ENCODE data around the gene ARGLU1. TPM values are rescaled to one million over a fixed set of nuclear protein-coding genes. Genes with fewer than 3 reads are reported as not detected.

Gene ARGLU1
- polyA plus RNA-seq, 1 donor, result 197 TPM

GRCh38 chr13:106515635-106516254 lies 52.2 kb downstream of the ARGLU1 start:
- Histone ChIP-seq H3K27me3 (ENCODE audit: control insufficient read depth, insufficient read depth, low read length) (no peaks in the 10 kb centered on the region), H3K9me3 (ENCODE audit: control insufficient read depth, low read depth, low read length) (no peaks in the 10 kb centered on the region), H3K27ac (ENCODE audit: low read length) (no peak overlapping the region), H3K4me1 (ENCODE audit: control insufficient read depth, insufficient read depth, low read length) (peaks cover 12% of the 10 kb centered on the region), H3K36me3 (ENCODE audit: control insufficient read depth, insufficient read depth, low read length) (peaks cover 7% of the 10 kb centered on the region), H3K4me3 (ENCODE audit: low read length) (no peak overlapping the region)
- WGBS (ENCODE audit: insufficient coverage, low lambda C conversion rate), result no CpG with 5 or more reads among the region's 5 CpGs
- DNase-seq, result no peak

DNA sequence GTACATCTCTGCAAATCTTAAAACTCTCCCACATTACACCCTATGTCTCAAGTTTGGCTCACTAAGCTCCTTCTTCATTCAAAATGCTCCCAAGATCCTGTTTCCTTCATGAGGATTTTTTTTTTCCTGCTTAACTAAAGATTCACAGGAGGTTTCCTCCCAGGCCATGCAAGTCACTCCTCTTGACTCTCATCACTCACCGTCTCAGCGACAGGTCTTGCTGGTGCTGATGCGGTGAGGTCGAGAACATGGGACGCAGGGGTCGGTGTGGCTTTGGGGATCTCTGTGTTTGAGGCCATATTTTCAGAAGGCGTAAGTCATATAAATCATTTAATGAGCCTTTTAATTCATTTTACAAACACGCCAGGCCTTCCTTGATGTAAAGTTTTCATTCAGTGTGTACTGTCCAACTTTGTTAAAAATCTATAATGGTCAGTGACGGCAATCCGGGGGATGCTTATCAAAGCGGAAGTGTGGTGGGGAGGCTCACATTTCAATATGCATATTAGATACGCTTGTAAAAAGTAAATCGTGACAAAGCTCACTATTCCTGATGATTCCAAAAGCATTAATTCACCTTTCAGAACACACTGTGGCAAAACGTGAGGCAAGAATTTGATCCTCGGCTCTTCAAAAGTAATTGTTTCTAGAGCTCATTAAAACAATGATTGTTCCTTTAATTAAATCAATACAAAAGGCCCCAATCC lies 52.9 kb downstream of the ARGLU1 start:
- Histone ChIP-seq H3K4me1 (ENCODE audit: control insufficient read depth, insufficient read depth, low read length) (peaks cover 8% of the 10 kb centered on the region), H3K27ac (ENCODE audit: low read length) (no peak overlapping the region), H3K4me3 (ENCODE audit: low read length) (no peak overlapping the region), H3K27me3 (ENCODE audit: control insufficient read depth, insufficient read depth, low read length) (no peaks in the 10 kb centered on the region), H3K36me3 (ENCODE audit: control insufficient read depth, insufficient read depth, low read length) (peaks cover 12% of the 10 kb centered on the region), H3K9me3 (ENCODE audit: control insufficient read depth, low read depth, low read length) (no peaks in the 10 kb centered on the region)
- 80% methylated on average over 1 of the region's 15 CpGs for WGBS (ENCODE audit: insufficient coverage, low lambda C conversion rate)
- DNase-seq, result no peak

DNA sequence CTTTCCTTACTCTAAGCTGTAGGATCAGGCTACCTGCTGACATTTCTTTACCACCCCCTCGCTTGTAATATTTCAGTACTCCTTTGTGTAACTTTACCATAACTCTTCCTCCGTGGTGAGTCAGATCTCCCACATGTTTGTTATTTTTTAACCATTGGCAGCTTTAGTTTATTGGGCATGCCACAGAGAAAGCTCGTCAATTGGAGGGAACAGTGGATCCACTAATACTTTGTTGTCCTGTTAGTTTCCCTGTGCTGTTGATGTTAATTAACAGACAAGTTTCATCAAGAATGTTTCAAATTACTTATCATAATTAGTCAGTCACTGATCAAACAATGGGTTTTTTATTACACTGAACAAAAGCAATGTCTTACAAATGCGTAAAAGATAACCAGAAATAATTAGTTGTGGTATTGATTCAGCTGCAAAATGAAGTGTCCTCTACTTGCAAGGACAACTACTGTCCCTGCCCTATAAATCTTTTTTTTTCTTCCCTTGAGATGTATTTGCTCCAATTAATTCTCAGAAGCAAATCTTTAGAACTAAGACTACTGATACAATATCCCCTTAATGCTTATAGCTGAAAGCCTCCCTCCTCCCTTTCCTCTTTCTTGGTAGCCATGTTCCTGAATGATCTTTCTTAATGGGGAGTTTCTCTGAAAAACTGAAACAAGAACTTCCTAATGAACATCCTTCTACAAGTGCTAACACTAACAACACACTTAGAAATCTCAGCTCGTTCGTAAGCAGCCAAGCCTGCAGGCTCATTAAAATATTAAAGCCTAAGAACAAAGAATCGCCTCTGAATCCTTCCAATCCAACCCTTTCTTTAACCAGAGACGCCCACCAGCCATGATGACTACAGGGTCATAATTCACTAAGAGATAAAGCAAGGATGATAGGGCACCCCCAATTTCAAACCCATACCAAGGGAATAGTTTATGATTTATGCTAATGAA lies 54.6 kb downstream of the ARGLU1 start:
- no peak for DNase-seq
- no peaks in the 10 kb centered on the region for H3K9me3 ChIP-seq (ENCODE audit: control insufficient read depth, low read depth, low read length)
- peaks cover under 1% of the 10 kb centered on the region for H3K4me1 ChIP-seq (ENCODE audit: control insufficient read depth, insufficient read depth, low read length)
- H3K36me3 ChIP-seq (ENCODE audit: control insufficient read depth, insufficient read depth, low read length), result peaks cover 15% of the 10 kb centered on the region
- H3K27ac ChIP-seq (ENCODE audit: low read length), result no peak overlapping the region
- WGBS (ENCODE audit: insufficient coverage, low lambda C conversion rate), result 64% methylated on average over 4 of the region's 8 CpGs
- no peak overlapping the region for H3K4me3 ChIP-seq (ENCODE audit: low read length)
- no peaks in the 10 kb centered on the region for H3K27me3 ChIP-seq (ENCODE audit: control insufficient read depth, insufficient read depth, low read length)

DNA sequence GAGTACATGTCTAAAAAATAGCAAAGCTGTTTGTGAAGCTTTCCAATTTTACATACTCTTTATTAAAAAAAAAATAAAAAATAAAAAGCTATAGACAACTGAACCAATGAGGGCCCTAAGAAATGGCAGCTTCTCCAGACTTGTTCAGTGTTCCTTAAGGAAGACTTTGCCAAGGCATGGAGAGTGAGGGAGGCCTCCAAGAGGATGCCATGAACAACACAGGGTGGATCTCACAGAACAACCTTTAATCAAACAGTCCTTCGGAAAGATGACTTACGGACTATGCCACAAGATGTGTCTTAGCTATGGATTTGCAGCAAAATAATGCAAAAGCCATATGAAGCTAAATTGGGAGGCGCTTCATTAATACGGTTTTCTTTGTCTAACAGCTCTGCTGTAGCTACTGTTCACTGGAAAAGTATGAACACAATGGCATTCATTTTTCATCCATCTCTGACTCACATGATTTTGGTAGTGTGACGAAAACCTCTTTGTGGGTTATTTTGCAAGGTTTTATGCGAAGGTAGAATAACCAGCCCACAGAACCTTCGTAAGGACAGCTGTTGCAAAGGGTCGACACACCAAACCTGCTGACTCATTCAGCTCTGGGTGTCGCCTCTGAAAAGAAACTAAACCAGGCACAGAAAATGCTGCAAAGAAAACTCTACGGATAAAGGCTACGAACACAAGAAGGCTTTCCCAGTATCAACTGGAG lies 60.2 kb downstream of the ARGLU1 start:
- DNase-seq, result no peak
- H3K27me3 ChIP-seq (ENCODE audit: control insufficient read depth, insufficient read depth, low read length), result no peaks in the 10 kb centered on the region
- 100% methylated on average over 1 of the region's 11 CpGs for WGBS (ENCODE audit: insufficient coverage, low lambda C conversion rate)
- H3K9me3 ChIP-seq (ENCODE audit: control insufficient read depth, low read depth, low read length), result no peaks in the 10 kb centered on the region
- no peak overlapping the region for H3K27ac ChIP-seq (ENCODE audit: low read length)
- H3K36me3 ChIP-seq (ENCODE audit: control insufficient read depth, insufficient read depth, low read length), result peaks cover 32% of the 10 kb centered on the region
- H3K4me3 ChIP-seq (ENCODE audit: low read length), result no peak overlapping the region
- H3K4me1 ChIP-seq (ENCODE audit: control insufficient read depth, insufficient read depth, low read length), result no peaks in the 10 kb centered on the region

- H3K4me3 ChIP-seq (ENCODE audit: low read length), result no peak overlapping the region
- no CpG with 5 or more reads among the region's 2 CpGs for WGBS (ENCODE audit: insufficient coverage, low lambda C conversion rate)
Observed at GRCh38 chr13:106506286-106506685, 61.7 kb downstream of the ARGLU1 start.

GRCh38 chr13:106505732-106506131 lies 62.2 kb downstream of the ARGLU1 start:
- Histone ChIP-seq H3K27ac (ENCODE audit: low read length) (no peak overlapping the region), H3K36me3 (ENCODE audit: control insufficient read depth, insufficient read depth, low read length) (peaks cover 25% of the 10 kb centered on the region), H3K4me1 (ENCODE audit: control insufficient read depth, insufficient read depth, low read length) (no peaks in the 10 kb centered on the region), H3K4me3 (ENCODE audit: low read length) (no peak overlapping the region), H3K27me3 (ENCODE audit: control insufficient read depth, insufficient read depth, low read length) (no peaks in the 10 kb centered on the region), H3K9me3 (ENCODE audit: control insufficient read depth, low read depth, low read length) (no peaks in the 10 kb centered on the region)
- no peak for DNase-seq
- WGBS (ENCODE audit: insufficient coverage, low lambda C conversion rate), result no CpG with 5 or more reads among the region's 4 CpGs

More at GRCh38 chr13:106506286-106506685, 61.7 kb downstream of the ARGLU1 start:
- Histone ChIP-seq H3K27ac (ENCODE audit: low read length) (no peak overlapping the region), H3K9me3 (ENCODE audit: control insufficient read depth, low read depth, low read length) (no peaks in the 10 kb centered on the region), H3K27me3 (ENCODE audit: control insufficient read depth, insufficient read depth, low read length) (no peaks in the 10 kb centered on the region), H3K36me3 (ENCODE audit: control insufficient read depth, insufficient read depth, low read length) (peaks cover 28% of the 10 kb centered on the region), H3K4me1 (ENCODE audit: control insufficient read depth, insufficient read depth, low read length) (no peaks in the 10 kb centered on the region)
- DNase-seq, result no peak

- no peak overlapping the region for H3K4me3 ChIP-seq (ENCODE audit: low read length)
- 86% methylated on average over 1 of the region's 4 CpGs for WGBS (ENCODE audit: insufficient coverage, low lambda C conversion rate)
- no peak for DNase-seq
- peaks cover 21% of the 10 kb centered on the region for H3K36me3 ChIP-seq (ENCODE audit: control insufficient read depth, insufficient read depth, low read length)
- no peaks in the 10 kb centered on the region for H3K4me1 ChIP-seq (ENCODE audit: control insufficient read depth, insufficient read depth, low read length)
- H3K9me3 ChIP-seq (ENCODE audit: control insufficient read depth, low read depth, low read length), result no peaks in the 10 kb centered on the region
- H3K27ac ChIP-seq (ENCODE audit: low read length), result no peak overlapping the region
- H3K27me3 ChIP-seq (ENCODE audit: control insufficient read depth, insufficient read depth, low read length), result no peaks in the 10 kb centered on the region
Observed at GRCh38 chr13:106505295-106505694, 62.6 kb downstream of the ARGLU1 start.

- DNase-seq, result no peak
- Histone ChIP-seq H3K4me1 (ENCODE audit: control insufficient read depth, insufficient read depth, low read length) (no peaks in the 10 kb centered on the region), H3K27me3 (ENCODE audit: control insufficient read depth, insufficient read depth, low read length) (no peaks in the 10 kb centered on the region), H3K9me3 (ENCODE audit: control insufficient read depth, low read depth, low read length) (no peaks in the 10 kb centered on the region), H3K4me3 (ENCODE audit: low read length) (no peak overlapping the region), H3K36me3 (ENCODE audit: control insufficient read depth, insufficient read depth, low read length) (peaks cover 17% of the 10 kb centered on the region), H3K27ac (ENCODE audit: low read length) (no peak overlapping the region)
- no CpG with 5 or more reads among the region's 9 CpGs for WGBS (ENCODE audit: insufficient coverage, low lambda C conversion rate)
Observed at GRCh38 chr13:106503730-106504453, 64.0 kb downstream of the ARGLU1 start.

GRCh38 chr13:106503272-106503671 lies 64.7 kb downstream of the ARGLU1 start:
- H3K4me3 ChIP-seq (ENCODE audit: low read length), result no peak overlapping the region
- no peaks in the 10 kb centered on the region for H3K9me3 ChIP-seq (ENCODE audit: control insufficient read depth, low read depth, low read length)
- H3K36me3 ChIP-seq (ENCODE audit: control insufficient read depth, insufficient read depth, low read length), result peaks cover 17% of the 10 kb centered on the region
- WGBS (ENCODE audit: insufficient coverage, low lambda C conversion rate), result 88% methylated on average over 1 of the region's 5 CpGs
- no peaks in the 10 kb centered on the region for H3K27me3 ChIP-seq (ENCODE audit: control insufficient read depth, insufficient read depth, low read length)
- no peak for DNase-seq
- H3K4me1 ChIP-seq (ENCODE audit: control insufficient read depth, insufficient read depth, low read length), result no peaks in the 10 kb centered on the region
- H3K27ac ChIP-seq (ENCODE audit: low read length), result no peak overlapping the region

Measured in large intestine (tissue), 3 donors.